Vagina (tissue), 2 donors: ENCODE results near the gene SNRK.

Experiments
- CTCF ChIP-seq, 3 experiments: fragments of 450-650 bp in 2 of 3; fragments of 200-600 bp in 1 of 3; sonication (generic) in 1 of 3; IDR thresholded peaks; one replicate each; pipeline ENCODE4 v1.5.1; 2017 to 2019; ENCODE audit warnings: antibody characterized with exemption in 3 of 3, mild to moderate bottlenecking in 2 of 3, moderate library complexity in 2 of 3
- POLR2A ChIP-seq, 2 donors: fragments of 450-650 bp; IDR thresholded peaks; one replicate each; pipeline ENCODE4 v1.6.1; 2017; ENCODE audit warnings: antibody characterized with exemption in 2 of 2, mild to moderate bottlenecking in 2 of 2, moderate library complexity in 2 of 2
- POLR2AphosphoS5 ChIP-seq, 2 donors: sonication (generic); formaldehyde crosslinking; IDR thresholded peaks; one replicate each; pipeline ENCODE4 v1.9.0; 2017; ENCODE audit warnings: antibody characterized with exemption in 2 of 2, mild to moderate bottlenecking in 2 of 2, low read depth in 1 of 2; ENCODE audit not compliant: insufficient read depth in 1 of 2

DNA sequence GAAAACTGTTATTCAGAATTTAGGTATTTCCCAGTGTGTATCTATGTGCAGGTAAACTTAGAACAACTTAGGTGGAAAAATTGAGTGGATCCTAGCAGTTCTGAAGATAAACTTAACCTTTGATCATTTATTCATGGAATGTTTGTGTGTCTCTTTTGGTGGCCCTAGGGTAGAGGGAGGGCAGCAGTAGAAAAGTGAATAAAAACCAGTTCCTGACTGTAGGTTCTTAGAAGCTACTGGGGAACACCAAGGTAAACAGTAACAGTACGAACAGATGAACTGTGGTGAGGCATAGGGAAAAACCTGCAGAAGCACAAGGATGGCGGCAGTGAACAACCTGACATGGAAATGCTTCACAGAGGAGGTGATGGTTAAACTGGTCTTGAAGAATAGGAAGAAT is 2.5 kb downstream of the SNRK start:
- no peak for TF ChIP-seq POLR2A (IDR thresholded peaks at IDR 0.05)
- TF ChIP-seq CTCF (IDR thresholded peaks at IDR 0.05) = no peak
- TF ChIP-seq POLR2AphosphoS5 (IDR thresholded peaks at IDR 0.05; ENCODE audit: insufficient read depth in 1 of 2, low read depth in 1 of 2) = no peak
